NCI-H748 (cell line): ENCODE data around the gene IGFN1.

ENCODE experiments used
- DNase-seq: peaks from one replicate; lab custom pipeline; 2025; ENCODE audit not compliant: unreplicated experiment; lab: John Stamatoyannopoulos, UW

IGFN1 gene

DNA sequence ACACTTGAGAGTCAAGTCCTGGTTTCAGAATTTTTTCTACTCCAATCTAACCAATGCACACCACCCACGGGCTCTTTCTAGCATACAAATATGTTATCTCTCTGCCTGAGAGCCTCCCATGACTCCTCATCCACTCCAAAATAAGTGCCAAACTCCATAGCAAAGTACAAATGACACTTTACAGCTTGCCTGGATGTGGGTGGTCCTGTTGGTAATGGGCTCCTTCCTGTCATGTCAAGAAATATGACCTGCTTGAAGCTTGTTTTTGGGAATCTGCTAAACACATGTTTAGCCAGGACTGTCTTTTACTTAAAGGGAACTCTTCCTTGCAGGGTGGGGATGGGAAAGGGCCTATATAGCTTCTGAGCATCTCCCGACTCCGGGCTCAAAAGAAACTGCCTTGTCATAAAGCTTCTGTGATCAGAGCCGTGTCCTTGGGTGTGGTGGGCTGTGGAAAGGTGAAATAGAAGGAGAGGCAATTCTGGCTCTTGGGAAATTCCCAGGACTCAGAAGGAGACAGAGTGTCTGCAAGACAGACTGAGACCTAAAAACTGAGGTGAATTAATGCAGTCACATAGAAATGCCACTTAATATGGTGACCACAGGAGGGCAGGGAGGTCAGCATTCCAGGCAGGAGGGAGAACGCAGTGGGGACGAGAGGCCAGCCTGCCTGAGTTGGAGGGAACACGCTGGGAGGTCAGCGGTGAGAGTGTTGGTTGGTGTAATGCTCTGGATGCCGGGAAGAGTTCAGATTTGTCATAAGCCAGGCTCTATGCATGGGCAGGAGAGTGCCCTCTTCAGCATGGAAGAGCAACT is 6.1 kb upstream of the IGFN1 start:
- peak; percentile 46 for DNase-seq

GRCh38 chr1:201185123-201185453 is 5.5 kb upstream of the IGFN1 start:
- DNase-seq, result no peak

DNA sequence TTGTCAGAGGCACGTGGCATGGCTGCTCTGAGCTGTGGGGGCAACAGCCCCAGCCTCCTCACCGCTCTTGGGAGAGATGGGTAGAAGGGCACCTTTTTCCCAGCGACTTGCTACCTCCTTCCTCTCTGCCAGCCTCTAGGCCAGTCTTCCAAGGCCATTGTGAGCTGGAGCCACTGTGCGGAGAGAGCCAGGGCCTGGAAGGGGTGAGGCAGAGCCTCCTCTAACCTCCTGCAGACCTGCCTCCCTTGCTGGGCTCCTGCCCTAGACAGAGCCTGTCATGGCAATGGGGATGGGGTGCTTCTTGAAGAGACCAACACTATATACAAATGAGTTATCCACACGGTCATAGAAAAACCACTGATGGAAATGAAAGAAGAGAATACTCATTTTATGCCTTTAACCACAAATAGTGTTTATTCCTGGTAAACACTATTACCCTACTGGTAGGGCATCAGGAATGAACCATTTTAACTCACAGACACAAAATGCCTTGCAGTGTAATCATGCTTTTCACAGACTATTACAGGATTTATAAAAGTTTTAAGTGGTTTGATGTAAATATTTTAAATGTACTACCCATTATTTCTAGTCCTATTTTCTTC is 5.0 kb upstream of the IGFN1 start:
- DNase-seq, result no peak

- DNase-seq, result no peak
Observed at GRCh38 chr1:201186192-201186591, 4.4 kb upstream of the IGFN1 start.

GRCh38 chr1:201189085-201189484 is 1.5 kb upstream of the IGFN1 start:
- no peak for DNase-seq

DNA sequence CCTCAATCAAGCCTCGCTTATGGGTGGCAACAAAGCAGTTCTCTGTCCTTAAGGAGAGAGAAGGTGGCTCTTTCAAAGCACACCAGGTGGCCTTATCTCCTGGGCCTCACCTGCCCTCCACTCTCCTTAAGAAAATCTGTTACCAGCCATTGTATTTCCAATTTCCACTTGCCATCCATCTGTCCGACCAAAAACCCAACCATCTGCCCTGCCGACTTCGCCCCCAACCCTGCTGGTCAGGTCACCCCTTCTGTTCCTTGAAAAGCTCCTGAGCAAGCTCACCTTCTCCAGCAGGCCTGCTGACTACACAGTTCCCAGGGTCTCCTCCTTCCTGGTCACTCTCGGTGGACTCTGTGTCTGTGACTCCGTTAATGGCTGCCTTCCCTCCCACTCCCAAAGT is 619 bp upstream of the IGFN1 start:
- no peak for DNase-seq

DNA sequence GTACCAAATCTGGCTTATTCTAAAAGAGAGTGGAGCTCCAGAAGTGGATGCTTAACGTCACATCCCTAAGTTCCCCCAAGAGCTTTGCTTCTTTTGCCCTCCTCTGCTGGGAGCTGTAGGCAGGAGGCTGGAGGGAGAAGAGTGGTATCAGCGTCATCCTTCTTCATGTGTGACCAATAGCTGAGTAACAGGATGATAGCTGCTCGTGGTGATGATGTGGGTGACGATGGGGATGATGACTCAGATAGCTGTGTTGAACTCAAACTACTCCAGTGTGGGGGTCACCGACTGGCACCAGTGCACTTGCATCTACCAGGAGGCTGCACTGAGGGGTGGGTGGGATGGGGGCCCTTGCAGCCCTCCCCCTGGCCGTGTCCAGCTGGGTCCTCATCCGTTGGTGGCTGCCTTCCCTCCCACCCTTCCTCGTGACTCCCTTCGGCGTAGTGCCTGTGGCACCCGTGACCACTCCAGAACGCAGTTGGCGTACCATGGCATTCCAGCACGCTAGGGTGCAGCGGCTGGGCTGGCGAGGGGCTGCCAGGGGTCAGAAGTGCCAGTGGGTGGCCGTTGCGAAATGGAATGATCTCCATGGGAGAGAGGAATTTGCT is 1.1 kb downstream of the IGFN1 start:
- DNase-seq, result no peak

- no peak for DNase-seq
Observed at GRCh38 chr1:201192261-201192788, 1.7 kb downstream of the IGFN1 start.

- DNase-seq, result no peak
Observed at GRCh38 chr1:201194046-201194445, 3.4 kb downstream of the IGFN1 start.

- DNase-seq, result no peak
Observed at GRCh38 chr1:201198598-201198997, 8.0 kb downstream of the IGFN1 start.

- no peak for DNase-seq
Observed at GRCh38 chr1:201205036-201205435, 14.4 kb downstream of the IGFN1 start.

DNA sequence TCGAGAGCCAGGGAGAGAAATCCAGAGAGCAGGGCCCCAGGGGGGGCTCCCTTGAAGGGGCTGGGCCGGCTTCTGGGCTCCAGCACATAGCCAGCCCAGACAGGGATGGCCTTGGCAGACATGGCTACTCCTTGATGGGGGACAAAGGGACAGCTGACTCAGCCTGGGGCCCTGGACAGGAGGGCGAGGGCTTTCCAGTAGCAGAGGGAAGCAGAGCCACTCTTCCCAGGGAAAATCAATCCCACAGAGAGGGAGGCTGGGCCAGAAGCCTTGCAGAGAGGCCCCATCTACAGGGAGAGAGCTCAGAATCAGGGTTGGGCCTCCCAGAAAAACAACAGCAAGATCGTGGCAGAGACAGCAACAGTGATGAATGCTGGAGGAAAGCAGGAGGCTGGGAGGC is 15.6 kb downstream of the IGFN1 start:
- no peak for DNase-seq

DNA sequence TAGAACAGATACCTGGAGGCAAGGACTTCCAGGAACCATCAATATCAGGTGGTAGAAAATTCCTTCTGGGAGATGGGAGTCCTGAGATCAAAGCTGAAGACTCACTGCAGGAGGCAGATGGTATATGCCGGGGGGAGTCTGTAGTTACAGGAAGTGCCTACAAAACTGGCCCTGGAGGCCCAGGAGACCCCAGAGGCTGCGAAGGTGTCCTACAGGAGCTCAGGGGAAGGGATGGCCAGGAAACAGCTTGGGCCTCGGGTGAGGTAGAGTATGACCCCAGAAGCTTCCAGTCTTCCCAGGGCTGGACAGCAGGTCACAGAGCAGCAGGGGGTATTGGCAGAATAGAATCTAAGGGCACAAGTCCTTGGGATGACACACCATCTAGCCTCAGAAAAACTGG is 16.4 kb downstream of the IGFN1 start:
- DNase-seq, result no peak

DNA sequence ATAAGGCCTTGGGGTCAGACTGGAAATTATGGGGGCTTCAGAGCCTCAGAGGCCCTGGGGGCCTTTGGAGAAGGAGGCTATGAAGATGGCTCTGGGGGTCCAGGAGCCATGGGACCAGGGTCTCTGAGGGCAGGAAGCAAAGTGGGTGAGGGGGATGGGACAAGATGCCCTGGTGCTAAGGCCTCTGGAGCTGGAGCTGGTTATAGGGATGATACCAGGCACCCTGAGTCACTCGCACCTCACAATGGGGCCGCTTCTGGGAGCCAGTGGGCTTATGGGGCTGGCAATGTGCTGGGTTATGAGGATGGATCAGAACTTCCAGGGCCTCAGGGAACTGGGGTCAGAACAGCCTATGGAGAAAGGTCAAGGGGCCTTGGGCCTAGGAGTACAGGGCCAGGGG is 17.6 kb downstream of the IGFN1 start:
- no peak for DNase-seq

- no peak for DNase-seq
Observed at GRCh38 chr1:201212056-201212455, 21.4 kb downstream of the IGFN1 start.

GRCh38 chr1:201212461-201213055 is 21.9 kb downstream of the IGFN1 start:
- no peak for DNase-seq

- no peak for DNase-seq
Observed at GRCh38 chr1:201213106-201213770, 22.6 kb downstream of the IGFN1 start.

DNA sequence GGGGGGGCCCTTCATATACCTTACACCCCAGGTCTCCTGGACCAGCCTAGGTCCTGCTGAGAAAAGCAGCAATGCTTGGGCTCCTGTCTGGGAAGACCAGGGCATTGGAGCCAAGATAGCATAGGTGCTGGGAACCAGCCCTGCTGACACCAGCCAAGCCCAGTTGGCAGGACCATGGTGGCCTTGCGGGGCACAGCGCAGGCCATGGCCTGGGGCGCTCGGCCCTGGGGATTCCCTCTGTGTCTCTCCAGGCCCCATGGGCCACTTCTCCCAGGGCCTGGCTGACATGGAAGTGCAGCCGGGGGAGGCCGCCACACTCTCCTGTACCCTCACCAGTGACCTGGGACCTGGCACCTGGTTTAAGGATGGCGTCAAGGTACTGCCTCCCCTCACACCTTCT is 23.3 kb downstream of the IGFN1 start:
- no peak for DNase-seq

DNA sequence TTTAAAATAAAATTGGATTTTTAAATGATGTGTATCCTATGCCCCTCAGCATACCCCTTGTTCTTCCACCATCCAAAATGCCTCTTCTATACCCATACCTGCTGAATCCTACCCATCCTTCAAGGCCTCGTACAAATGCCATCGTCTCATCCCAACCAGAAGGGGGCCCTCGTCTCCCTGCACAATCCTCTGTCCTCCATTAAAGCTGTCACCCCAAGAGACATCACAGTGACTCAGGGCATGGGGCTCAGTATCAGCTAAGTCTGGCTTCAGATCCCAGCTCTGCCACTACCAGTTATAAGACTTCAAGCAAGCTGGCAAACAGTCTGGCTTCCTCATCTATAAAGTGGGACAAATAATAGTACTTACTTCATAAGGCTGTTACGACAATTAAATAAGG is 23.8 kb downstream of the IGFN1 start:
- no peak for DNase-seq

- DNase-seq, result no peak
Observed at GRCh38 chr1:201214886-201215285, 24.3 kb downstream of the IGFN1 start.
